Endothelial cell (in vitro differentiated cells): Measurements from ENCODE around the gene CRHR2. TPM values are rescaled to one million over a fixed set of nuclear protein-coding genes. Genes with fewer than 3 reads are reported as not detected.
A peak's percentile ranks its signal among the peaks of the same experiment; 100 is the strongest.

Source experiments
- DNase-seq: peaks from one replicate; pipeline ENCODE4 v3.0.0; 2021; ENCODE audit warnings: low spot score
- H3K27ac Mint-ChIP-seq: one replicate; pipeline ENCODE4 v1.8.0; 2021; ENCODE audit warnings: mixed read lengths, inconsistent platforms; ENCODE audit not compliant: unreplicated experiment
- H3K27me3 Mint-ChIP-seq: one replicate; pipeline ENCODE4 v1.8.0; 2021; ENCODE audit warnings: mild to moderate bottlenecking, moderate library complexity, mixed read lengths, inconsistent platforms; ENCODE audit not compliant: unreplicated experiment
- H3K36me3 Mint-ChIP-seq: one replicate; pipeline ENCODE4 v1.8.0; 2021; ENCODE audit warnings: mild to moderate bottlenecking, low read depth, mixed read lengths, inconsistent platforms; ENCODE audit not compliant: unreplicated experiment
- H3K4me1 Mint-ChIP-seq: one replicate; pipeline ENCODE4 v1.8.0; 2021; ENCODE audit warnings: mild to moderate bottlenecking, mixed read lengths, inconsistent platforms; ENCODE audit not compliant: unreplicated experiment
- H3K4me3 Mint-ChIP-seq: one replicate; pipeline ENCODE4 v1.8.0; 2021; ENCODE audit warnings: mild to moderate bottlenecking, mixed read lengths, inconsistent platforms; ENCODE audit not compliant: unreplicated experiment
- H3K9me3 Mint-ChIP-seq: one replicate; pipeline ENCODE4 v1.8.0; 2021; ENCODE audit warnings: mixed read lengths, inconsistent platforms; ENCODE audit not compliant: unreplicated experiment
- long read RNA-seq: library from polyadenylated mRNA; unstranded; transcript quantifications from one replicate; pipeline ENCODE4 v2.0.0, GENCODE V29; 2020; ENCODE audit not compliant: unreplicated experiment
- total RNA-seq: library from RNA; stranded (reverse); fragmentation: NEBNext Ultra II Directional; extraction: Animal tissue kit (Norgen Biotek cat#: 25700); gene quantifications from one replicate; pipeline ENCODE4 v1.2.1, GENCODE V29; 2021; ENCODE audit not compliant: unreplicated experiment
- TF ChIP-seq, protein P1 (sequence below): fragments of 200-600 bp; sonication (generic); IDR thresholded peaks from one replicate; pipeline ENCODE4 v1.5.0; 2021; ENCODE audit warnings: antibody characterized with exemption; ENCODE audit not compliant: unreplicated experiment

Gene CRHR2
- total RNA-seq, result 0.38 TPM
- long read RNA-seq, result 0 reads

DNA sequence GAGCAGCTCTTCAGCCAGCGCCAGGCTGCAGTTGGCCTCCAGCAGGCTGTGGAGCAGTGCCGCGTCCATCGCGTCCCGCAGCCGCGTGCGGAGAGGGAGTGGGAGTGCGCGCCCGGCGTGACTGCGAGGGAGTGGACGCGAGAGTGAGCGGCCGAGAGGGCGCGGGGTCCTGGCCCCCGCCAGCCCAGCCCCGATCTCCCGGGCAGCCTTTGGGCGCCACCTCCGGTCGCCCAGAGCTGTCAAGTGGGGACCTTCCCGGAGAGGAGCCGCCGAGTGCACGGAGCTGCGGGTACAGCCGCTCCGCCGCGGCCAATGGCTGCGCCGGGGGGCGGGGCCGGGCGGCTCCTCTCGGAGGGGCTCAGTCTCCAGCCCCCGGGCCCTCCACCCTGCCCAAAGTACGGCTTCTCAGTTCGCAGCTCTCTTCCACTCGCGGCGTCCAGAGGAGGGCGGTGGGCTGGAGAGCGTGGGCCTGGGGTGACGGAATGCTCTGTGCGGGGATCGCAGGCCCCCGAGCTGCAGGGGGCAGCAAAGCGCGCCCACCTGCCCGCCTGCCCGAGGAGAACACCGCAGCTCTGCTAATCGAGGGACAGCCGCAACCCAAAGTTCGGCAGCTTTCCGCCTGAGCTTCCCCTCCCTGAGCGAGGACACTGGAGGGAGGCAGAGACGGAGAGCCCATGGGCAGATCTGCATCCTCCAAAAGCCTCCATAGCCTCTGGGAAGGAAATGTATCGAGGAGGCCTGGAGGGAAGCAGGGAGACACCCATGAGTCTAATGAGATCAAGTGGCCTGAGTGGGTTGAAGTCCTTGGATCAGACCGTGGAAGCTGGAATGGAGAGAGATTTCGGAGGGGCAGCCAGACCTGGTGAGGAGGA is at the start of gene CRHR2:
Gene CRHR2, minus strand, starts transcription at position 245 of the 872 bp plus-strand sequence. Its CDS starts 176 bp downstream, at position 69.
- H3K27me3 Mint-ChIP-seq, result peaks cover 18% of the 10 kb centered on the region
- no peaks in the 10 kb centered on the region for H3K9me3 Mint-ChIP-seq
- peak within 1 kb of the TSS; percentile 81 for H3K4me3 Mint-ChIP-seq
- DNase-seq, result peak; percentile 52
- TF ChIP-seq, protein P1, sequence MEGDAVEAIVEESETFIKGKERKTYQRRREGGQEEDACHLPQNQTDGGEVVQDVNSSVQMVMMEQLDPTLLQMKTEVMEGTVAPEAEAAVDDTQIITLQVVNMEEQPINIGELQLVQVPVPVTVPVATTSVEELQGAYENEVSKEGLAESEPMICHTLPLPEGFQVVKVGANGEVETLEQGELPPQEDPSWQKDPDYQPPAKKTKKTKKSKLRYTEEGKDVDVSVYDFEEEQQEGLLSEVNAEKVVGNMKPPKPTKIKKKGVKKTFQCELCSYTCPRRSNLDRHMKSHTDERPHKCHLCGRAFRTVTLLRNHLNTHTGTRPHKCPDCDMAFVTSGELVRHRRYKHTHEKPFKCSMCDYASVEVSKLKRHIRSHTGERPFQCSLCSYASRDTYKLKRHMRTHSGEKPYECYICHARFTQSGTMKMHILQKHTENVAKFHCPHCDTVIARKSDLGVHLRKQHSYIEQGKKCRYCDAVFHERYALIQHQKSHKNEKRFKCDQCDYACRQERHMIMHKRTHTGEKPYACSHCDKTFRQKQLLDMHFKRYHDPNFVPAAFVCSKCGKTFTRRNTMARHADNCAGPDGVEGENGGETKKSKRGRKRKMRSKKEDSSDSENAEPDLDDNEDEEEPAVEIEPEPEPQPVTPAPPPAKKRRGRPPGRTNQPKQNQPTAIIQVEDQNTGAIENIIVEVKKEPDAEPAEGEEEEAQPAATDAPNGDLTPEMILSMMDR, result peak; percentile 42
- no peak within 1 kb of the TSS for H3K27ac Mint-ChIP-seq
- H3K36me3 Mint-ChIP-seq, result no peaks in the 10 kb centered on the region
- peaks cover 40% of the 10 kb centered on the region for H3K4me1 Mint-ChIP-seq

DNA sequence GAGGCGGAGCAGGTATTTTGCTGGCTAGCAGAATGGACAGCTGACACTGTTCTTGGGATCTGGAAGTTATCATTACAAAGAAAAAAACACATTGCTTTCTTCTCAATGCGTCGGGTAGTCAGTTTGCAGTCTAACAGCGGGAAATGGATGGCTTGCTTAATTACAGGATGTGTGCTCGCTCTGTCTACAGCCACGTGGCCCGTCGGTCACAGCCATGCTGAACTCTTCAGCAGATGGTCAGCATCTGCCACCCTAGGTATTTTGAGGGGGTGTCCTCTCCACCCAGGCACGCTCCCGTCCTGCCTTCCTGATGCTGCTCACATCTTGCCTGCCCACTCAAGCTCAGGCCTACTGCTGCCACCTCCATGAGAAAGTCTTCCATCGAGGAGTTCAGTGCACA is 49.3 kb upstream of the CRHR2 start:
- H3K36me3 Mint-ChIP-seq, result no peaks in the 10 kb centered on the region
- TF ChIP-seq, protein P1, result no peak
- H3K4me3 Mint-ChIP-seq, result no peak overlapping the region
- peaks cover 5% of the 10 kb centered on the region for H3K4me1 Mint-ChIP-seq
- H3K27me3 Mint-ChIP-seq, result peaks cover 9% of the 10 kb centered on the region
- no peaks in the 10 kb centered on the region for H3K9me3 Mint-ChIP-seq
- H3K27ac Mint-ChIP-seq, result no peak overlapping the region
- DNase-seq, result no peak

DNA sequence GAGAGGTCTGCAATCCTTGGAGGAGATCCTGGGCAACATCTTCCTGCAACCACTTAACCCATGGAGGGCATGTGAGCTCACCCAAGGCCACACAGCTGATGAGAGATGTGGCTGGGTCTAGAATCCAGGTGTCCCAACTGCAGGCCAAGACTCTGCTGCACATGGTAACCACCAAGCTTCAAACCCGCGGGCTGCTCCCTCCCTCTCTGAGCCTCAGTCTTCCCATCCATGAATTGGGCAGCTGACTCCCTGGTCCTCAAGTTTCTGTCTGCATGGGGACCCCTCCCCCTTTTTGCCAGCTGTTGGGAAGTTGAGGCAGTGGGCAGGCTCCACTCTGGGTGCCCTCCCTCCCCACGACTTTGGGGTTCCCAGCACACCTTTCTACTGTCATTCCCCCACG is 48.7 kb upstream of the CRHR2 start:
- TF ChIP-seq, protein P1, result no peak
- Mint-ChIP-seq H3K36me3 (no peaks in the 10 kb centered on the region), H3K4me3 (no peak overlapping the region), H3K27ac (no peak overlapping the region), H3K27me3 (peaks cover 9% of the 10 kb centered on the region), H3K4me1 (peaks cover 5% of the 10 kb centered on the region), H3K9me3 (no peaks in the 10 kb centered on the region)
- DNase-seq, result no peak

DNA sequence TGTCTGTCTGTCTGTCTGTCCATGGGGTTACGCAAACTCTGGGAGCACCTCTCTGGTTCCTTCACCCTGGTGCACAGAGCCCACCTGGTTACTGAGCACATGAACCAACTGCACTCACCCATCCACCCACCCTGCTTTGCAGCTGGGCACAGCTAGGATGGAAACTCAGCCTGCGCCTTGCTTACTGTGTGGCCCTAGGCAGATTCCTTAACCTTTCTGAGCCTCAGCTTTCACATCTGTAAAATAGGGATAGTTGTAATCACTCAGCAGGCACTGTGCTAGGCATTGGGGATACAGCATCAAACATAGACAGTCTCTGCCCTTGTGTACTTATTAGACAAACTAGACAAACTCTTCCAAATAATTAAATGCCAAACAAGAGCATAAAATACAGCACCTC is 47.8 kb upstream of the CRHR2 start:
- TF ChIP-seq, protein P1, result no peak
- Mint-ChIP-seq H3K27me3 (peaks cover 9% of the 10 kb centered on the region), H3K9me3 (no peaks in the 10 kb centered on the region), H3K36me3 (no peaks in the 10 kb centered on the region), H3K27ac (no peak overlapping the region), H3K4me3 (no peak overlapping the region), H3K4me1 (peaks cover 3% of the 10 kb centered on the region)
- DNase-seq, result no peak

DNA sequence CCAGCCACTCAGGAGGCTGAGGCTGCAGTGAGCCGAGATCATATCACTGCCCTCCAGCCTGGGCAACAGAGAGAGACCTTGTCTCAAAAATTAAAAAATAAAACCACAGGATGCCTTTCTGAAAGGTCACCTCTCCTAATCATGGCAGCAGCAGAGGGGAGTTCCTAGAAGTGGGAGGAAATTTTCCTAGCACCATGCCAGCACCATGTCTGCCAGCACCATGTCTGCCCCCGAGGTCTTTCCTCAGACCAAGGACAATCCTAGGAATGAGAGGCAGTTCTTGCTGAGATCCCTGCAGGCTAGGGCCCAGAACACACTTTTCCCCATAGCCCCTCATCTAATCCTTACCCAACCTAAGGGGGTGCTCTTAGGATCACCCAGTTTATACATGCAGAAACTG is 47.4 kb upstream of the CRHR2 start:
- Mint-ChIP-seq H3K36me3 (no peaks in the 10 kb centered on the region), H3K9me3 (no peaks in the 10 kb centered on the region), H3K27me3 (peaks cover 9% of the 10 kb centered on the region), H3K4me3 (no peak overlapping the region), H3K27ac (no peak overlapping the region), H3K4me1 (no peaks in the 10 kb centered on the region)
- DNase-seq, result no peak
- TF ChIP-seq, protein P1, result no peak
